HepG2 (cell line): Measurements from ENCODE around the gene PLIN3. TPM values are rescaled to one million over a fixed set of nuclear protein-coding genes. Genes with fewer than 3 reads are reported as not detected.

ENCODE experiments used
- ARNT ChIP-seq: fragments of 450-650 bp; IDR thresholded peaks from 2 replicates; pipeline ENCODE4 v1.6.1; 2017
- CREM ChIP-seq, 2 experiments: sonication (generic) in 1 of 2; formaldehyde crosslinking in 1 of 2; IDR thresholded peaks; 2 replicates each; pipeline versions ENCODE4 v1.4.0 to v1.6.1; 2016 to 2020; ENCODE audit warnings: antibody characterized with exemption in 1 of 2, mild to moderate bottlenecking in 1 of 2, missing genetic modification reagents in 1 of 2
- HES4 ChIP-seq: sonication (generic); formaldehyde crosslinking; IDR thresholded peaks from 2 replicates; pipeline ENCODE4 v1.9.0; 2021; ENCODE audit warnings: mild to moderate bottlenecking, missing genetic modification reagents, borderline replicate concordance
- KLF13 ChIP-seq: sonication (generic); formaldehyde crosslinking; IDR thresholded peaks from 2 replicates; pipeline ENCODE4 v1.4.0; 2020; ENCODE audit warnings: mild to moderate bottlenecking, missing genetic modification reagents
- KLF6 ChIP-seq: IDR thresholded peaks from 2 replicates; pipeline ENCODE4 v1.8.0; 2016; ENCODE audit warnings: missing biosample characterization, missing genetic modification reagents
- NCOA1 ChIP-seq: sonication (generic); formaldehyde crosslinking; IDR thresholded peaks from 2 replicates; pipeline ENCODE4 v1.9.0; 2021; ENCODE audit warnings: missing genetic modification reagents
- PPARG ChIP-seq: conservative IDR thresholded peaks from 2 replicates; pipeline ENCODE4 v1.6.1; 2016; ENCODE audit warnings: missing biosample characterization, missing genetic modification reagents
- RAD21 ChIP-seq: fragments of 450-650 bp; formaldehyde crosslinking; IDR thresholded peaks from 2 replicates; pipeline ENCODE4 v1.5.0; 2020; ENCODE audit warnings: mild to moderate bottlenecking
- RXRB ChIP-seq: IDR thresholded peaks from 2 replicates; pipeline ENCODE4 v1.6.1; 2016; ENCODE audit warnings: borderline replicate concordance, missing genetic modification reagents, missing compliant biosample characterization
- SAP130 ChIP-seq: IDR thresholded peaks from 2 replicates; pipeline ENCODE4 v1.6.1; 2016; ENCODE audit warnings: low read depth
- SMAD3 ChIP-seq: sonication (generic); formaldehyde crosslinking; IDR thresholded peaks from 2 replicates; pipeline ENCODE4 v1.4.0; 2020; ENCODE audit warnings: missing genetic modification reagents
- TGIF2 ChIP-seq: IDR thresholded peaks from 2 replicates; pipeline ENCODE4 v1.6.1; 2016; ENCODE audit warnings: control low read depth, missing compliant biosample characterization
- ZNF34 ChIP-seq: sonication (generic); formaldehyde crosslinking; IDR thresholded peaks from 2 replicates; pipeline ENCODE4 v1.4.0; 2020; ENCODE audit warnings: mild to moderate bottlenecking, missing genetic modification reagents, borderline replicate concordance
- ZNF350 ChIP-seq: sonication (generic); formaldehyde crosslinking; IDR thresholded peaks from 2 replicates; pipeline ENCODE4 v1.4.0; 2020; ENCODE audit warnings: mild to moderate bottlenecking, low read depth, missing genetic modification reagents, borderline replicate concordance
- ZNF354B ChIP-seq: sonication (generic); formaldehyde crosslinking; IDR thresholded peaks from 2 replicates; pipeline ENCODE4 v1.8.0; 2022; ENCODE audit warnings: mild to moderate bottlenecking, missing genetic modification reagents
- ZNF383 ChIP-seq: sonication (generic); formaldehyde crosslinking; IDR thresholded peaks from 2 replicates; pipeline ENCODE4 v1.4.0; 2020; ENCODE audit warnings: missing genetic modification reagents, mild to moderate bottlenecking, borderline replicate concordance
- ZNF441 ChIP-seq: sonication (generic); formaldehyde crosslinking; IDR thresholded peaks from 2 replicates; pipeline ENCODE4 v1.7.0; 2021; ENCODE audit warnings: missing genetic modification reagents, borderline replicate concordance
- ZNF777 ChIP-seq: sonication (generic); formaldehyde crosslinking; IDR thresholded peaks from 2 replicates; pipeline ENCODE4 v1.4.0; 2020; ENCODE audit warnings: missing genetic modification reagents
- polyA plus RNA-seq, 8 experiments: library from polyadenylated mRNA; depleted of rRNA in 3 of 8; stranded (reverse) in 7 of 8; unstranded in 1 of 8; fragments of >200 nt; fragmentation: Illumina TruSeq in 4 of 8; extraction: Trizol in 4 of 8; gene quantifications; 2 replicates each; pipeline versions ENCODE4 v1.2.1 to v1.2.3, GENCODE V29; 2011 to 2016; ENCODE audit warnings: low read depth in 4 of 8, missing spikeins in 1 of 8, mixed read lengths in 1 of 8; ENCODE audit not compliant: insufficient read depth in 1 of 8
- total RNA-seq, 5 experiments: library from RNA; depleted of rRNA; stranded (reverse); fragments of >200 nt; fragmentation: Illumina TruSeq; extraction: Trizol; gene quantifications; 2 replicates each; pipeline ENCODE4 v1.2.3, GENCODE V29; 2016; ENCODE audit warnings: low read depth in 1 of 5
- TF ChIP-seq, protein P1 (sequence below): sonication (generic); IDR thresholded peaks from 2 replicates; pipeline ENCODE4 v1.6.1; 2016; ENCODE audit warnings: low read depth, borderline replicate concordance
- TF ChIP-seq, protein P2 (sequence below): sonication (generic); formaldehyde crosslinking; IDR thresholded peaks from 2 replicates; pipeline ENCODE4 v1.9.0; 2021; ENCODE audit warnings: missing genetic modification reagents, borderline replicate concordance

Gene PLIN3
- total and polyA plus RNA-seq, 2 of the 13 experiments (the other 11 are each of a cell fraction or from before 2014, with no cell fraction given) = 49.3 to 57.9 TPM

DNA sequence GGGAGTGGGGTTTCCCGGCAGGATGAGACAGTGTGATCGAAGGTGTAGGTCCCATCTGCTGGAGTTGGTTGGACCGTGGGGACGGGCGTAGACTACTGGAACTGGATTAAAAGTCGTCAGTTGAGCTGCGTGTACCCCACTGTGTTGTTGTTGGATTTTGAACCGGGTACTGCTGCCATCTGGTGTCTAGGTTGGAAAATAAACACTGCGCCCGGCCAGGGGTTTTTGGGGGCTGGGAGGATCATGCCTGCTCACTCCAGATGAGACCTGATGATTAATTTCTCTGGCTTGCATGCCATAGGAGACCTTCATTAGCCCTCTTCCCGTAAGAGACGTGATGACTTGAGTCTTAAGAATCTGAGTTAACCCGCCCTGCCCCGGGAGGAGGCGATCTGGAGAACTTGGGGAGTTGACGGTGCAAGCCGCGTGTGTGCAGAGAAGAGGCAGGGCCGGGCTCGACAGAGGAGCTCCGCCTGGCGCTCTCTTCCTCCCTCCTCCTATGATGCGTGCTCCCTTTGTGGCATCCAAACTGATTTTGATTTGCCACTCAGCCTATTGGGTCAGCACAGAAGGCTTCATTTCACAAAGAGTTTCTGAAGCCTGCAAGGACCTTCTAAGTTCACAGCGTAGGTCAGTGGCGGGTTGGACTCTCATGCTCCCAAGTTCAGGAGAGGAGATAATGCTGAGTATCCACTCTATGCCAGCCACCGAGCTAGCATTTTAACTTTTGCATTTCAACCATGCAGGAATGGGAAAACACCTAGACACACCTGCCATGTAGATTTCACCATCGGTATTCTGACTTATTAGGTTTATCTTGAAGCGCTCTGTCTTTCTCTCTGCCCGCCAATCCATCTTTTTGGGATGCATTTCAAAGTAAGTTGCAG is 44.6 kb upstream of the PLIN3 start (continued):
- 0 out of 2 replicates have a peak, but pooled peaks have one; percentile 13 for TF ChIP-seq PPARG (CRISPR knock-in tag)
- peak; percentile 52; the same call in 1 of the 2 replicates for TF ChIP-seq ZNF441 (CRISPR knock-in tag)
- TF ChIP-seq, protein P1, sequence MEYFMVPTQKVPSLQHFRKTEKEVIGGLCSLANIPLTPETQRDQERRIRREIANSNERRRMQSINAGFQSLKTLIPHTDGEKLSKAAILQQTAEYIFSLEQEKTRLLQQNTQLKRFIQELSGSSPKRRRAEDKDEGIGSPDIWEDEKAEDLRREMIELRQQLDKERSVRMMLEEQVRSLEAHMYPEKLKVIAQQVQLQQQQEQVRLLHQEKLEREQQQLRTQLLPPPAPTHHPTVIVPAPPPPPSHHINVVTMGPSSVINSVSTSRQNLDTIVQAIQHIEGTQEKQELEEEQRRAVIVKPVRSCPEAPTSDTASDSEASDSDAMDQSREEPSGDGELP = no peak
- TF ChIP-seq ARNT = no peak
- no peak for TF ChIP-seq ZNF383 (CRISPR knock-in tag)
- TF ChIP-seq TGIF2 (CRISPR knock-in tag) = 0 out of 2 replicates have a peak, but pooled peaks have one; percentile 27
- no peak for TF ChIP-seq ZNF354B
- peak; percentile 37; the same call in 1 of the 2 replicates for TF ChIP-seq ZNF777 (CRISPR knock-in tag)
- peak; percentile 16; the same call in 1 of the 2 replicates for TF ChIP-seq RXRB (CRISPR knock-in tag)
- TF ChIP-seq ZNF350 (CRISPR knock-in tag) = 0 out of 2 replicates have a peak, but pooled peaks have one; percentile 55
- no peak for TF ChIP-seq HES4 (CRISPR knock-in tag)
- no peak for TF ChIP-seq ZNF34 (CRISPR knock-in tag)
- TF ChIP-seq NCOA1 (CRISPR knock-in tag) = no peak
- TF ChIP-seq SMAD3 (CRISPR knock-in tag) = no peak
- TF ChIP-seq, protein P2, sequence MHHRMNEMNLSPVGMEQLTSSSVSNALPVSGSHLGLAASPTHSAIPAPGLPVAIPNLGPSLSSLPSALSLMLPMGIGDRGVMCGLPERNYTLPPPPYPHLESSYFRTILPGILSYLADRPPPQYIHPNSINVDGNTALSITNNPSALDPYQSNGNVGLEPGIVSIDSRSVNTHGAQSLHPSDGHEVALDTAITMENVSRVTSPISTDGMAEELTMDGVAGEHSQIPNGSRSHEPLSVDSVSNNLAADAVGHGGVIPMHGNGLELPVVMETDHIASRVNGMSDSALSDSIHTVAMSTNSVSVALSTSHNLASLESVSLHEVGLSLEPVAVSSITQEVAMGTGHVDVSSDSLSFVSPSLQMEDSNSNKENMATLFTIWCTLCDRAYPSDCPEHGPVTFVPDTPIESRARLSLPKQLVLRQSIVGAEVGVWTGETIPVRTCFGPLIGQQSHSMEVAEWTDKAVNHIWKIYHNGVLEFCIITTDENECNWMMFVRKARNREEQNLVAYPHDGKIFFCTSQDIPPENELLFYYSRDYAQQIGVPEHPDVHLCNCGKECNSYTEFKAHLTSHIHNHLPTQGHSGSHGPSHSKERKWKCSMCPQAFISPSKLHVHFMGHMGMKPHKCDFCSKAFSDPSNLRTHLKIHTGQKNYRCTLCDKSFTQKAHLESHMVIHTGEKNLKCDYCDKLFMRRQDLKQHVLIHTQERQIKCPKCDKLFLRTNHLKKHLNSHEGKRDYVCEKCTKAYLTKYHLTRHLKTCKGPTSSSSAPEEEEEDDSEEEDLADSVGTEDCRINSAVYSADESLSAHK (CRISPR knock-in tag) = no peak
- no peak for TF ChIP-seq KLF6 (CRISPR knock-in tag)
- no peak for TF ChIP-seq KLF13 (CRISPR knock-in tag)
- TF ChIP-seq RAD21 = peak; percentile 72
- TF ChIP-seq SAP130 (CRISPR knock-in tag) = peak; percentile 36
- no peak for TF ChIP-seq CREM (IDR thresholded peaks at IDR 0.05)
- TF ChIP-seq CREM (CRISPR knock-in tag; IDR thresholded peaks at IDR 0.05) = no peak
